Measurements from ENCODE around the gene CLIC5. TPM values are rescaled to one million over a fixed set of nuclear protein-coding genes. Genes with fewer than 3 reads are reported as not detected.

CLIC5 gene
- polyA plus RNA-seq, 1 donor (not counting 4 experiments of a cell fraction or from before 2014, with no cell fraction given): 0.09 TPM

DNA sequence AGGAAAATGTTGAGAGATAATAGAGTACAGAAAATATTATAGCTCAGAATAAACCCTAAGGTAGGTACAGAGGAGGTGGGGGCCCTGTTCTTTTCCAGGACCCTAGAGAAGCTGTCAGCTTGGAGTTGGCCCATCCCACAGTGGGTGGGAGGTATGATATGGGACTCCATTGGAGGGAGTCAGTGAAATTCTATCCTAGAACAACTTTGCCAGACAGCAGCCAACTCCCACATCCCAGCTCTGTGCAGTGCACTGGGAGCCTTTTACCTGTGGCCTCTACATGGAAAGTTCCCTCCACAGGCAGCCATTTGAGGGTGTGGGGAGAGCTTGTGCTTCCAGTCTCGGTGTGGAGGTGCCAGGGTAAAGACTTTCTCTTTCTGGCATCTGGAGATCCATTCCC is 36.8 kb upstream of the CLIC5 start:
- H2AFZ ChIP-seq (ENCODE audit: control insufficient read depth, low read length): no peak overlapping the region
- no peaks in the 10 kb centered on the region for H3K27me3 ChIP-seq (ENCODE audit: control insufficient read depth, extremely low read depth, insufficient read depth, low read length)
- no peak overlapping the region for H3K9ac ChIP-seq (ENCODE audit: control insufficient read depth, extremely low read depth, insufficient read depth, low read length)
- no peaks in the 10 kb centered on the region for H4K20me1 ChIP-seq (ENCODE audit: control insufficient read depth, extremely low read depth, insufficient read depth, low read length)
- H3K36me3 ChIP-seq (ENCODE audit: control insufficient read depth in 2 of 2, extremely low read depth in 1 of 2, insufficient read depth in 2 of 2, low read length in 2 of 2): no peaks in the 10 kb centered on the region
- TF ChIP-seq EZH2 (IDR thresholded peaks at IDR 0.05; ENCODE audit: low read length): no peak
- TF ChIP-seq CTCF (optimal IDR thresholded peaks at IDR 0.05 in 1 of 3, IDR thresholded peaks at IDR 0.05 in 1 of 3, conservative IDR thresholded peaks at IDR 0.05 in 1 of 3; ENCODE audit: extremely low read depth in 1 of 3, insufficient read depth in 2 of 3, low read length in 3 of 3): no peak
- no peak overlapping the region for H3K4me3 ChIP-seq (ENCODE audit: control insufficient read depth in 2 of 3, extremely low read depth in 1 of 3, insufficient read depth in 2 of 3, low read depth in 1 of 3, low read length in 3 of 3)
- H3K9me3 ChIP-seq (ENCODE audit: control insufficient read depth, low read depth, low read length): no peaks in the 10 kb centered on the region
- H3K79me2 ChIP-seq (ENCODE audit: control insufficient read depth, insufficient read depth, low read length): no peaks in the 10 kb centered on the region
- H3K9me1 ChIP-seq (ENCODE audit: control insufficient read depth, extremely low read depth, insufficient read depth, low read length): no peaks in the 10 kb centered on the region
- dilution Hi-C loops (cut with MboI; ENCODE audit: extremely low pct_ligation_motif_present, low sequenced_read_pairs): no loop called here
- no peak overlapping the region for H3K4me2 ChIP-seq (ENCODE audit: control insufficient read depth, extremely low read depth, insufficient read depth, low read depth, low read length)
- DNase-seq (ENCODE audit: low read depth, low spot score): no peak
- FAIRE-seq: no peak
- H3K4me1 ChIP-seq (ENCODE audit: control insufficient read depth, extremely low read depth, insufficient read depth, low read length): no peaks in the 10 kb centered on the region
- no peak overlapping the region for H3K27ac ChIP-seq (ENCODE audit: control insufficient read depth, insufficient read depth, low read length)

DNA sequence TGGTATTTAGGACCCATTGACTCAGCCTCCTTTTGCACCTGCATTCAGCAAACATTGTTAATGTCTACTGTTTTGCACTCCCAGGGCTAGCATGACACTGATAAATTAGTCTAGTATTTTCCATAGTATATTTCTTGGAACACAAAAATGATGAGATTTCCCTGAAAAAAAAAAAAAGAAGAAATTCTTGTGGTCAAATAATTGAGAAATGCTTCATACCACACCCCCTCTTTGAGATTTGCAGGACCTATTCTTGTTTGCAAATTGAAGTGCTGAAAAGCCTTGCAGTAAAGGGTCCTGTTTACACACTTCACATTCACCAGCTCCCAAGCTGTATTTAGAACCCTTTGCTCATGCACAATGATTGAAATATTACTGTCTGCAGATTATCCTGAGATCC is 36.3 kb upstream of the CLIC5 start:
- Histone ChIP-seq H3K27ac (ENCODE audit: control insufficient read depth, insufficient read depth, low read length) (no peak overlapping the region), H3K36me3 (ENCODE audit: control insufficient read depth in 2 of 2, extremely low read depth in 1 of 2, insufficient read depth in 2 of 2, low read length in 2 of 2) (no peaks in the 10 kb centered on the region), H3K4me2 (ENCODE audit: control insufficient read depth, extremely low read depth, insufficient read depth, low read depth, low read length) (no peak overlapping the region), H3K9ac (ENCODE audit: control insufficient read depth, extremely low read depth, insufficient read depth, low read length) (no peak overlapping the region), H3K79me2 (ENCODE audit: control insufficient read depth, insufficient read depth, low read length) (no peaks in the 10 kb centered on the region), H3K9me3 (ENCODE audit: control insufficient read depth, low read depth, low read length) (no peaks in the 10 kb centered on the region), H3K27me3 (ENCODE audit: control insufficient read depth, extremely low read depth, insufficient read depth, low read length) (no peaks in the 10 kb centered on the region), H3K4me1 (ENCODE audit: control insufficient read depth, extremely low read depth, insufficient read depth, low read length) (no peaks in the 10 kb centered on the region), H3K4me3 (ENCODE audit: control insufficient read depth in 2 of 3, extremely low read depth in 1 of 3, insufficient read depth in 2 of 3, low read depth in 1 of 3, low read length in 3 of 3) (no peak overlapping the region), H3K9me1 (ENCODE audit: control insufficient read depth, extremely low read depth, insufficient read depth, low read length) (no peaks in the 10 kb centered on the region), H2AFZ (ENCODE audit: control insufficient read depth, low read length) (no peak overlapping the region), H4K20me1 (ENCODE audit: control insufficient read depth, extremely low read depth, insufficient read depth, low read length) (no peaks in the 10 kb centered on the region)
- no peak for FAIRE-seq
- no peak for DNase-seq (ENCODE audit: low read depth, low spot score)
- dilution Hi-C loops (cut with MboI; ENCODE audit: extremely low pct_ligation_motif_present, low sequenced_read_pairs): no loop called here
- TF ChIP-seq EZH2 (IDR thresholded peaks at IDR 0.05; ENCODE audit: low read length) (no peak), CTCF (optimal IDR thresholded peaks at IDR 0.05 in 1 of 3, IDR thresholded peaks at IDR 0.05 in 1 of 3, conservative IDR thresholded peaks at IDR 0.05 in 1 of 3; ENCODE audit: extremely low read depth in 1 of 3, insufficient read depth in 2 of 3, low read length in 3 of 3) (no peak)
